Stimulated activated CD8-positive, alpha-beta memory T cell treated with anti-CD3 and anti-CD28 coated beads, Interleukin-15, amount 100 ng/mL, for 24 hours (primary cell): ENCODE results near the gene BMS1.
"Not testable (repeated sequence)": the region's sequence is repeated elsewhere in the genome, so short reads cannot be mapped to it uniquely, and the experiment has no call there.

Experiments
- DNase-seq: peaks from one replicate; pipeline ENCODE4 v3.0.0-alpha.2; 2020; ENCODE audit warnings: low read depth

Gene BMS1, protein sequence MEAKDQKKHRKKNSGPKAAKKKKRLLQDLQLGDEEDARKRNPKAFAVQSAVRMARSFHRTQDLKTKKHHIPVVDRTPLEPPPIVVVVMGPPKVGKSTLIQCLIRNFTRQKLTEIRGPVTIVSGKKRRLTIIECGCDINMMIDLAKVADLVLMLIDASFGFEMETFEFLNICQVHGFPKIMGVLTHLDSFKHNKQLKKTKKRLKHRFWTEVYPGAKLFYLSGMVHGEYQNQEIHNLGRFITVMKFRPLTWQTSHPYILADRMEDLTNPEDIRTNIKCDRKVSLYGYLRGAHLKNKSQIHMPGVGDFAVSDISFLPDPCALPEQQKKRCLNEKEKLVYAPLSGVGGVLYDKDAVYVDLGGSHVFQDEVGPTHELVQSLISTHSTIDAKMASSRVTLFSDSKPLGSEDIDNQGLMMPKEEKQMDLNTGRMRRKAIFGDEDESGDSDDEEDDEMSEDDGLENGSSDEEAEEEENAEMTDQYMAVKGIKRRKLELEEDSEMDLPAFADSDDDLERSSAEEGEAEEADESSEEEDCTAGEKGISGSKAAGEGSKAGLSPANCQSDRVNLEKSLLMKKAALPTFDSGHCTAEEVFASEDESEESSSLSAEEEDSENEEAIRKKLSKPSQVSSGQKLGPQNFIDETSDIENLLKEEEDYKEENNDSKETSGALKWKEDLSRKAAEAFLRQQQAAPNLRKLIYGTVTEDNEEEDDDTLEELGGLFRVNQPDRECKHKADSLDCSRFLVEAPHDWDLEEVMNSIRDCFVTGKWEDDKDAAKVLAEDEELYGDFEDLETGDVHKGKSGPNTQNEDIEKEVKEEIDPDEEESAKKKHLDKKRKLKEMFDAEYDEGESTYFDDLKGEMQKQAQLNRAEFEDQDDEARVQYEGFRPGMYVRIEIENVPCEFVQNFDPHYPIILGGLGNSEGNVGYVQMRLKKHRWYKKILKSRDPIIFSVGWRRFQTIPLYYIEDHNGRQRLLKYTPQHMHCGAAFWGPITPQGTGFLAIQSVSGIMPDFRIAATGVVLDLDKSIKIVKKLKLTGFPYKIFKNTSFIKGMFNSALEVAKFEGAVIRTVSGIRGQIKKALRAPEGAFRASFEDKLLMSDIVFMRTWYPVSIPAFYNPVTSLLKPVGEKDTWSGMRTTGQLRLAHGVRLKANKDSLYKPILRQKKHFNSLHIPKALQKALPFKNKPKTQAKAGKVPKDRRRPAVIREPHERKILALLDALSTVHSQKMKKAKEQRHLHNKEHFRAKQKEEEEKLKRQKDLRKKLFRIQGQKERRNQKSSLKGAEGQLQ

DNA sequence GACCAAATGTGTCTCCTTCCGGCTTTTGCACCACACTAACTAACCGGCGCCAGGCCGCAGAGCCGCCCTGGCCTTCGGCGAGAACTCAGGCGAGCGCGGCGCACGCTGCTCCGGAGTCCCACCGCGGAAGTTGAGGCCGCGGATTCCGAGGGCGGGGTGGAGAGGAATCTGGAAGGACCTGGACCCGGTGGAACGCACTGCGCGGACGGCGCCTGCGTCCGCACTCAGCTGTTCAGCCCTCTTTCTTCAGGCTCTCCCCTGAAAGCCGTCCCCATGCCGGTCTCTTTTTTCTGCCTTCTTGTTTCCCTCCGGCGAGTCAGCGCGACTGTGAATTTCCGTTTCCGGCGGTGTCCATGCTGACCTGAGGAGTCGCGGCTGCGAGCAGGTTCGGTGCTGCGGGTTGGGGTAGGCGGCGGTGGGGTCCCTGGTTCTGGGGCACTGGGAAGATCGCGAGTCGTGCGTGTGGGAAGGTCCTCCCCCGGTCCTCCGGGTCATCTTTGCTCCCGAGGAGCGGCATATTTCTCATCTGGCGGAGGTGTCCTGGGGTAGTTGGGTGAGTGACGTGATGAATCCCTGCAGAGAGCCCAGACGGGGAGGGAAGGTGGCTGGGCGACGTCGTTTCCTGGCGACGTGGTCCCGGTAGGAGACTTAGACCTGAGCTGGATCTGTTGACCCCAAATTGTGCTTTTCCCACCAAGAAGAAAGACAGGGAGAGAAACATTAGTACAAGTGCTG lies at the start of gene BMS1:
Gene BMS1, plus strand, starts transcription at position 350 of the 735 bp plus-strand sequence. CDS start 1,600 bp downstream, outside the sequence.
- DNase-seq: peak; percentile 70

DNA sequence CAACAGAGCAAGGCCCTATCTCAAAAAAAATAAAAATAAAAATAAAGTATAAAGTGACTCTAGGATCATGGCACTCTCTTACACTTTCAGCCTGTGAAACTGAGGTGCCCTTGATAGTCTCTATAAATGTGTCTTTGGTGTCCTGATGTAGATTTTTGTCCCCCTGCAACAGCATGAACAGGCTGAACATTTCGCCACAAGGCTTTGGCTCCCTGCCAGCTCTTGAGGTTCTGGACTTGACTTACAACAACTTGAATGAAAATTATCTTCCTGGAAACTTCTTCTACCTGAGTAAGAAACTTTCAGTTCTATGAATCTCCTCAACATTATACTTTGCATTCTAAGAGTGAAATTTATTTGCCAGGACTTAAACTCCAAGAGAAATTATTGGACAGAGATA lies 48.1 kb upstream of the BMS1 start:
- DNase-seq: no peak

GRCh38 chr10:42738679-42739078 lies 43.9 kb upstream of the BMS1 start:
- DNase-seq: no peak

GRCh38 chr10:42741536-42741935 lies 41.1 kb upstream of the BMS1 start:
- DNase-seq: not testable (repeated sequence)

- no peak for DNase-seq
Observed at GRCh38 chr10:42743697-42744096, 38.9 kb upstream of the BMS1 start.

GRCh38 chr10:42744134-42744701 lies 38.4 kb upstream of the BMS1 start:
- no peak for DNase-seq

DNA sequence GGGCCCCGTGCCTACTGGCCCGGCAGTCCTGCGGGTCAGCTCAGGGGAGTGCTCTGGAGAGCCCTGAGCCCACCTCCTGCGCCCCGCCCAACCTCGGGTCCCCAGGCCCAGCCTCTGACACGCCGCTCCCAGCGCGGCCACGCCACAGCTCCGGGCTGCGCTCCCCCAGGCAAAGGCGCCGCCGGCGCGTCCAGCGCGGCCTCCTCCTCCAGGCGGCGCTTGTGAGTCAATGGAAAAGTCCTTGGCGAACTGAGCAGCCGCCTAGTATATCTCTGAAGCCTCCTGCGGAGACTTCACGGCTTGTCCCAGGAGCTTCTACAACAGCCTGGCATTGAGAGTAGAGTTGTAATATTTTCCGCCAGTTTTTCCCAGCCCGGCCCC lies 29.5 kb upstream of the BMS1 start:
- DNase-seq: peak; percentile 66

DNA sequence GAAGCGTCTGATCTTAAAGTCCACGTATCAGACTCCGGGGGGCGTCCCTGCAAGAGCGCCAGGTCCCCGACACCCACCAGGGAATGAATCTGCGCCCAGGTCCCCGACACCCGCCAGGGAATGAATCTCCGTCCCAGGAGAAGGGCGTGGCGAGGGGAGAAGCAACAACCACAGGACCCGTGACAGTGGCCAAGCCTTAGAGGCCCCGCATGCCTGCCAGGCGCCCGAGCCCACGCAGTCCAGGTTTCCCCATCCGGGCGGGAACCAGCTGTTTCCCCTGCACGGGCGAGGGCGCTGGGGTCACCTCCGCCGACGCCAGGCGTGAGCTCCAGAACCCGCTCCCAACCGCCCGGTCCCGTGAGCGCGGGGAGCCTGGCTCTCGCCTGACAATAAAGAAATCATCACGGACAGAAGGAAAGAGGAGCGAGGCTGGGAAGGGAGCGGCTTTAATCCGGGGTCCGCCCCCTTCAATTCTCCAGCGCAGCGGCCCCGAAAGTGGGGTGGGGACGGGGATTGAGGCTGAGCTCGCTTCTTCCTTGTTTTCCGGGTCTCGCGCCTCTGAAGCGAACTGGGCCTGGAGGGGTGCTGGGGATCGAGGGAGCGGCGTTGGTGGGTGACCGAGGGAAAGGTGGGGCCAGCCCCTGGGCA lies 29.0 kb upstream of the BMS1 start:
- no peak for DNase-seq

GRCh38 chr10:42754155-42755027 lies 28.2 kb upstream of the BMS1 start:
- DNase-seq: no peak

- no peak for DNase-seq
Observed at GRCh38 chr10:42755028-42755451, 27.6 kb upstream of the BMS1 start.

GRCh38 chr10:42755556-42756093 lies 27.0 kb upstream of the BMS1 start:
- no peak for DNase-seq

DNA sequence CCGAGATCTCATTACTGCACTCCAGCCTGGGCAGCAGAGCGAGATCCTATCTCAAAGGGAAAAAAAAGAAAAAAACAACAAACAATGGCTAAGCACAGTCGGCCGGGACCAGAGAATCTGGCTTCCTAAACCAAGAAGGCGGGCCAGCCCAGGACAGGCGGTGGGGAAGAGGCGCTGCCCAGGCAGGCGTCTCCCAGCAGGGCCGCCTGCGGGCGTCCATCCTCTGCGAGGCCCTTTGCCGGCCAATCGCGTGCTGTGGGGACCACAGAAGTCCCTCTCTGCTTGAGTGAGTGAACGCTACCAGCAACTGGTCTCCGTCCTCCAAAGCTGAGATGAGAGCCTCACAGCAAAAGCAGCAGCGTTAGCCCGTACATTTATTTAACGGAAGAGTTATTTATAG lies 14.7 kb upstream of the BMS1 start:
- DNase-seq: no peak

- no peak for DNase-seq
Observed at GRCh38 chr10:42768581-42769152, 13.9 kb upstream of the BMS1 start.

GRCh38 chr10:42769173-42769572 lies 13.4 kb upstream of the BMS1 start:
- no peak for DNase-seq

DNA sequence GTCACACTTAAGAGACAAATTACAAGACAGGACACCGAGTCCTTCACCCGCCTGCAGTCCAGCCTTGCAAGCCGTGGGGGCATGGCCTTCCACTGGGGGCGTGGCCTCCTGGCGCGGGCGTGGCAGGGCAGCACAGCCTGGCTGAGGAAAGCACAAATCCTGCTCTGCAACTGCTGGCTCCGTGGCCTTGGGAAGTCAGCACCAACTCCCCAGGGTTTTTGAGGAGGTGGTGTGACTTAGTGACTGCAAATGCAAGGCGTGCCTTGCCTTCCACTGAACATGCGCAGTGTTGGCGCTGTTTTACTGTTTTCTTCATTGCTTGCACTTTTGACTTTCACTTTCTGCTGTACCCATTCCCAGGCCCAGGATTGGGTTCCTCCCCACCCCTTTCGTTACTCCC lies 12.9 kb upstream of the BMS1 start:
- no peak for DNase-seq

DNA sequence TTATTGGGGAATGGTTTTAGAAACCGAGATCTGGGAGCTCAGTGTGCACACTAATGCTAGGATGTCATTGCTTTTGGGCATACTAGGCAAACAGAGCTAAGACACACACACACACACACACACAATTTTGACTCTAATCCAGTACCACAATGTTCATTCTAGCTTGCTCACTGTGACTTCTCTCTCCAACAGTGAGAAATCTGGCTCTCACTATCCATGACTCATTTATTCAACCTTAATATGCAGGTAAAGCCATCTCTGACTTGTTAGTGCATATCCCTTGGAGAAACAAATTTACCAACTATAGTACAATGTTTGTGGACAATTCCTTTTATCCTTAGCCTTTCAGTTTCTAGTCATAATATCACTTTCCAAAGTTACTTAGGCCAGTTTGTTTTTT lies 5.9 kb upstream of the BMS1 start:
- DNase-seq: no peak

DNA sequence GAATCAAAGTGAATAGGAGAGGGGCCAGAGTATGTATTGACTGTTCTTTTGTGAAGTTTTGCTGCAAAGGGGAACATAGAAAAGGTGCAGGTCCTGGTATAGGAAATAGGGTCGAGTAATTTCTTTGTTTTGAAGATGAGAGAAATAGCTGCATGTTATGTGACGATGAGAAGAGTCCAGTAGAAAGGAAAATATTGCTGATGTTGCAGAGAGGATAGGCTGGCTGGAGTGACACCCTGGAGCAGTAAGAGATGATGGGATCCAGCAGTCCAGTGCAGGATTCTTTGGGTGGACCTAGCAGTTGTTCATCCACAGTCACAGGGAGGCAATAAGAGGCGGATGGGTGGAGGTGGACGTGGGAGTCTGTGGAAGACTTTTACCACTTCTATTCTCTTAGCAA lies 2.1 kb upstream of the BMS1 start:
- no peak for DNase-seq

GRCh38 chr10:42781893-42782445 lies 626 bp upstream of the BMS1 start:
- no peak for DNase-seq

DNA sequence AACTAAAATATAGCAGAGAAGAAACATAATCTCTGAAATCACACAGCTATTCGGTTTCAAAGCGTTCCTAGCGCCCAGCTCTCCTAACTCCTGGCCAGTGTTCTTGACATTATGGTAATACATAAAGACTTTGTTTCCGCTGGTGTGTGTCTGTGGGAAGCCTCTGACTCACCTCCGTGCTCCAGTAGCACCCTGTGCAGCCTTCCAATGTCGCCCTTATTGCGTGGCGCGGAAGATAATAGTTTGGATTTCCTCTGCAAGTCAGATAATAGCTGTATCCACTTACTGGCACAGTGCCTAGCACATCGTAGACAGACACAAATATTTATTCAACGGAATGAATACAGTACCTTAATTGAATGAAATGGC lies 570 bp downstream of the BMS1 start:
- DNase-seq: no peak
